Adrenal gland (tissue), 12 donors: ENCODE results near the gene DACT2. TPM values are rescaled to one million over a fixed set of nuclear protein-coding genes. Genes with fewer than 3 reads are reported as not detected.
"Not testable (repeated sequence)": the region's sequence is repeated elsewhere in the genome, so short reads cannot be mapped to it uniquely, and the experiment has no call there.

Experiments used
- DNase-seq, 7 donors: peaks; one replicate each; pipeline ENCODE4 v3.0.0-alpha.2; 2019 to 2020
- H3K27ac ChIP-seq, 5 donors: fragments of 200-600 bp; sonication (generic) in 4 of 5; 1 replicate in 3 of 5; 2 replicates in 2 of 5; pipeline versions ENCODE4 v1.5.1 to v1.8.0; 2016 to 2020; ENCODE audit warnings: mild to moderate bottlenecking in 1 of 5
- H3K27me3 ChIP-seq: fragments of 200-600 bp; 2 replicates; pipeline ENCODE4 v1.8.0; 2021
- H3K36me3 ChIP-seq, 2 donors: fragments of 200-600 bp; replicated peaks in 1 of 2; 1 replicate in 1 of 2; 2 replicates in 1 of 2; pipeline versions ENCODE4 v1.5.1 to v1.8.0; 2018 to 2022
- H3K4me1 ChIP-seq, 2 donors: fragments of 200-600 bp; replicated peaks in 1 of 2; 1 replicate in 1 of 2; 2 replicates in 1 of 2; pipeline versions ENCODE4 v1.5.1 to v1.8.0; 2018 to 2021
- H3K4me3 ChIP-seq, 4 donors: fragments of 200-600 bp; sonication (generic) in 3 of 4; one replicate each; pipeline ENCODE4 v1.5.1; 2016 to 2018
- H3K9me3 ChIP-seq, 3 donors: fragments of 200-600 bp; sonication (generic) in 1 of 3; replicated peaks in 1 of 3; 1 replicate in 2 of 3; 2 replicates in 1 of 3; pipeline versions ENCODE4 v1.5.1 to v1.8.0; 2016 to 2021
- CTCF ChIP-seq, 6 experiments: fragments of 450-650 bp in 4 of 6; fragments of 200-600 bp in 2 of 6; sonication (generic) in 1 of 6; IDR thresholded peaks; 1 replicate in 5 of 6; 2 replicates in 1 of 6; pipeline versions ENCODE4 v1.5.1 to v1.8.0; 2016 to 2021; ENCODE audit warnings: antibody characterized with exemption in 6 of 6, mild to moderate bottlenecking in 2 of 6, moderate library complexity in 1 of 6
- POLR2A ChIP-seq, 2 donors: fragments of 450-650 bp; IDR thresholded peaks; one replicate each; pipeline ENCODE4 v1.6.1; 2017; ENCODE audit warnings: antibody characterized with exemption in 2 of 2, mild to moderate bottlenecking in 2 of 2, moderate library complexity in 1 of 2
- WGBS, 4 donors: extraction: QIAGEN DNeasy Blood & Tissue Kit in 2 of 4; methylation state at CpG; one replicate each; pipeline versions ENCODE4 v1.1.5 to v1.1.7; 2013 to 2017; 5-methylcytosine and 5-hydroxymethylcytosine counted together
- intact Hi-C, 2 donors: fragments of 100-400 bp; cut with DNase I; formaldehyde crosslinking; loops; one replicate each; pipeline versions ENCODE4 v1.14.1 to v1.15.0; 2022 to 2023
- polyA plus RNA-seq, 3 donors: library from polyadenylated mRNA; stranded (reverse); fragments of 200-250 nt in 2 of 3; fragments of 350-450 nt in 1 of 3; fragmentation: Illumina TruSeq in 1 of 3; extraction: RNeasy Lipid Tissue Mini Kit (QIAGEN cat#74804) in 1 of 3; gene quantifications; one replicate each; pipeline ENCODE4 v1.2.3, GENCODE V29; 2013 to 2014
- total RNA-seq, 9 donors: library from RNA; depleted of rRNA in 4 of 9; stranded (reverse); fragments of >200 nt in 4 of 9; fragments of 120-200 nt in 1 of 9; fragmentation: NEBNext Ultra II Directional in 1 of 9; extraction: Animal tissue kit (Norgen Biotek cat#: 25700) in 1 of 9; gene quantifications; one replicate each; pipeline versions ENCODE4 v1.1.0 to v1.2.4, GENCODE V29; 2013 to 2023
- donor health status: healthy with polysubstance abuse.
- donor health status: Bipolar disorder and iron deficiency.
- donor health status: DM: yes; HTN: yes; CAD: no.
- donor health status: DM: no; HTN: no; CAD: no.
- donor health status: DM: no; HTN: no; CAD: no.
- donor health status: DM: yes; HTN: yes; CAD: no.

DACT2 gene
- total and polyA plus RNA-seq, 12 donors: 0.05 to 11.2 (median 2.8) TPM

GRCh38 chr6:168290095-168290494, 29.5 kb downstream of the DACT2 start:
- Histone ChIP-seq H3K4me3 (no peak overlapping the region), H3K4me1 (no peaks in the 10 kb centered on the region), H3K36me3 (no peaks in the 10 kb centered on the region), H3K27ac (no peak overlapping the region), H3K27me3 (no peaks in the 10 kb centered on the region), H3K9me3 (no peaks in the 10 kb centered on the region)
- 71 to 80% (median 76%) methylated on average over 1 of the region's 1 CpG for WGBS, 4 donors
- DNase-seq: no peak
- TF ChIP-seq CTCF (IDR thresholded peaks at IDR 0.05): no peak
- TF ChIP-seq POLR2A (IDR thresholded peaks at IDR 0.05): no peak
- intact Hi-C loops: no loop called here

- Histone ChIP-seq H3K27me3 (no peaks in the 10 kb centered on the region), H3K27ac (no peak overlapping the region), H3K9me3 (no peaks in the 10 kb centered on the region), H3K4me1 (no peaks in the 10 kb centered on the region), H3K36me3 (no peaks in the 10 kb centered on the region), H3K4me3 (no peak overlapping the region)
- intact Hi-C loops: no loop called here
- TF ChIP-seq CTCF (IDR thresholded peaks at IDR 0.05) (no peak), POLR2A (IDR thresholded peaks at IDR 0.05) (no peak)
- WGBS, 4 donors: 34 to 58% (median 39%) methylated on average over 3 of the region's 3 CpGs
- no peak for DNase-seq
Observed at GRCh38 chr6:168289571-168289962, 30.0 kb downstream of the DACT2 start.

- H3K27ac ChIP-seq: no peak overlapping the region
- H3K36me3 ChIP-seq: no peaks in the 10 kb centered on the region
- H3K4me1 ChIP-seq: no peaks in the 10 kb centered on the region
- H3K27me3 ChIP-seq: no peaks in the 10 kb centered on the region
- no peak for DNase-seq
- 88 to 93% (median 92%) methylated on average over 16 to 27 of the region's 27 CpGs for WGBS, 4 donors
- intact Hi-C loops: no loop called here
- TF ChIP-seq CTCF (IDR thresholded peaks at IDR 0.05) (no peak), POLR2A (IDR thresholded peaks at IDR 0.05) (no peak)
- H3K4me3 ChIP-seq: no peak overlapping the region
- no peaks in the 10 kb centered on the region for H3K9me3 ChIP-seq
Observed at GRCh38 chr6:168288781-168289570, 30.6 kb downstream of the DACT2 start.

GRCh38 chr6:168287460-168287859, 32.1 kb downstream of the DACT2 start:
- H3K9me3 ChIP-seq, H3K27me3 ChIP-seq, H3K4me1 ChIP-seq, H3K27ac ChIP-seq, H3K4me3 ChIP-seq, intact Hi-C loops, H3K36me3 ChIP-seq, DNase-seq: not testable (repeated sequence)
- WGBS, 4 donors: 63 to 77% (median 73%) methylated on average over 6 of the region's 6 CpGs

- H3K4me1 ChIP-seq, intact Hi-C loops, DNase-seq, H3K27ac ChIP-seq, H3K4me3 ChIP-seq, H3K27me3 ChIP-seq, H3K9me3 ChIP-seq, H3K36me3 ChIP-seq: not testable (repeated sequence)
- WGBS, 4 donors: 74 to 81% (median 78%) methylated on average over 8 to 9 of the region's 9 CpGs
Observed at GRCh38 chr6:168286771-168287446, 32.7 kb downstream of the DACT2 start.
